SK-N-SH (cell line): ENCODE measurements around the gene AP5B1. TPM values are rescaled to one million over a fixed set of nuclear protein-coding genes. Genes with fewer than 3 reads are reported as not detected.

Experiments used
- CTCF ChIA-PET: fragments of 300-600, 350-600 bp; formaldehyde crosslinking; extraction: SDS; loops from one replicate; lab custom pipeline; 2021; lab: Yijun Ruan, JAX
- POLR2A ChIA-PET: fragments of 350-600 bp; sonication (Branson Sonifier 250); formaldehyde crosslinking; extraction: SDS; loops from one replicate; lab custom pipeline; 2020; ENCODE audit warnings: antibody characterized with exemption, inconsistent platforms; lab: Yijun Ruan, JAX
- DNase-seq: peaks from one replicate; pipeline ENCODE4 v3.0.0; 2012
- H2AFZ ChIP-seq: fragments of 200-600 bp; sonication (generic); 2 replicates; pipeline ENCODE4 v1.8.1; 2016; ENCODE audit warnings: antibody characterized with exemption, mild to moderate bottlenecking, low read depth
- H3F3A ChIP-seq: fragments of 200-600 bp; sonication (generic); replicated peaks from 2 replicates; pipeline ENCODE3; 2016; ENCODE audit warnings: antibody characterized with exemption, mild to moderate bottlenecking; ENCODE audit not compliant: insufficient read depth
- H3K27ac ChIP-seq, 2 experiments: fragments of 200-500 bp in 1 of 2; fragments of 200-600 bp in 1 of 2; sonication (Bioruptor generic) in 1 of 2; sonication (generic), shearing (Covaris generic) in 1 of 2; 2 replicates each; pipeline versions ENCODE4 v1.5.1 to v1.6.1; 2014 to 2016; ENCODE audit warnings: low read depth in 2 of 2, inconsistent platforms in 1 of 2, low read length in 1 of 2, mild to moderate bottlenecking in 1 of 2, mixed read lengths in 1 of 2
- H3K27me3 ChIP-seq: fragments of 200-600 bp; sonication (generic), shearing (Covaris generic); 2 replicates; pipeline ENCODE4 v1.6.1; 2016; ENCODE audit warnings: mixed run types; ENCODE audit not compliant: insufficient read depth
- H3K36me3 ChIP-seq, 2 experiments: fragments of 200-500 bp in 1 of 2; fragments of 200-600 bp in 1 of 2; sonication (Bioruptor generic) in 1 of 2; sonication (generic) in 1 of 2; replicated peaks in 1 of 2; 2 replicates each; pipeline versions ENCODE3 to v1.5.1; 2014 to 2016; ENCODE audit warnings: low read length in 1 of 2, mild to moderate bottlenecking in 1 of 2; ENCODE audit not compliant: insufficient read depth in 2 of 2, control insufficient read depth in 1 of 2
- H3K4me1 ChIP-seq, 2 experiments: fragments of 200-500 bp in 1 of 2; fragments of 200-600 bp in 1 of 2; sonication (Bioruptor generic) in 1 of 2; sonication (generic), shearing (Covaris generic) in 1 of 2; 2 replicates each; pipeline versions ENCODE4 v1.5.1 to v1.6.1; 2014 to 2016; ENCODE audit warnings: low read depth in 1 of 2, low read length in 1 of 2, mixed run types in 1 of 2; ENCODE audit not compliant: insufficient read depth in 2 of 2, control insufficient read depth in 1 of 2
- H3K4me2 ChIP-seq: fragments of 200-600 bp; sonication (generic), shearing (Covaris generic); 2 replicates; pipeline ENCODE4 v1.6.1; 2017; ENCODE audit warnings: mixed run types
- H3K4me3 ChIP-seq, 2 experiments: fragments of 200-500 bp in 1 of 2; fragments of 200-600 bp in 1 of 2; sonication (Bioruptor generic) in 1 of 2; sonication (generic), shearing (Covaris generic) in 1 of 2; 2 replicates each; pipeline versions ENCODE4 v1.5.1 to v1.8.1; 2014 to 2016; ENCODE audit warnings: low read depth in 2 of 2, inconsistent platforms in 1 of 2, low read length in 1 of 2, mild to moderate bottlenecking in 1 of 2, mixed read lengths in 1 of 2, moderate library complexity in 1 of 2
- H3K79me2 ChIP-seq: fragments of 200-600 bp; sonication (generic); 2 replicates; pipeline ENCODE4 v1.8.1; 2017; ENCODE audit warnings: mild to moderate bottlenecking; ENCODE audit not compliant: insufficient read depth
- H3K9ac ChIP-seq: fragments of 200-600 bp; sonication (generic); 2 replicates; pipeline ENCODE4 v1.6.1; 2017; ENCODE audit warnings: mixed run types
- H3K9me2 ChIP-seq: fragments of 200-600 bp; sonication (generic); 2 replicates; pipeline ENCODE4 v1.6.1; 2017; ENCODE audit warnings: mixed run types
- H3K9me3 ChIP-seq: fragments of 200-600 bp; sonication (generic); 2 replicates; pipeline ENCODE4 v1.6.1; 2017; ENCODE audit warnings: mixed run types, mild to moderate bottlenecking, moderate library complexity
- H4K20me1 ChIP-seq: fragments of 200-600 bp; sonication (generic); 2 replicates; pipeline ENCODE4 v1.6.1; 2017; ENCODE audit warnings: mild to moderate bottlenecking, mixed run types; ENCODE audit not compliant: insufficient read depth
- CHD2 ChIP-seq: fragments of 150-350 bp; IDR thresholded peaks from 2 replicates; pipeline ENCODE4 v1.6.1; 2018; ENCODE audit warnings: low read length; ENCODE audit not compliant: partially characterized antibody
- FOXM1 ChIP-seq: IDR thresholded peaks from 2 replicates; pipeline ENCODE4 v1.4.0; 2012; ENCODE audit warnings: low read depth, mild to moderate bottlenecking
- MEF2A ChIP-seq: IDR thresholded peaks from 2 replicates; pipeline ENCODE4 v1.4.0; 2012; ENCODE audit warnings: low read depth, borderline replicate concordance
- NFIC ChIP-seq: IDR thresholded peaks from 2 replicates; pipeline ENCODE4 v1.4.0; 2012; ENCODE audit warnings: borderline replicate concordance
- NRF1 ChIP-seq: IDR thresholded peaks from 2 replicates; pipeline ENCODE4 v1.6.1; 2012; ENCODE audit warnings: low read depth, mild to moderate bottlenecking, low read length
- POLR2AphosphoS5 ChIP-seq: IDR thresholded peaks from 2 replicates; pipeline ENCODE4 v1.6.1; 2012; ENCODE audit warnings: low read depth, low read length
- RCOR1 ChIP-seq: fragments of 150-350 bp; IDR thresholded peaks from 2 replicates; pipeline ENCODE4 v1.6.1; 2017; ENCODE audit warnings: antibody characterized with exemption, low read length
- RXRA ChIP-seq: IDR thresholded peaks from 2 replicates; pipeline ENCODE4 v1.4.0; 2012; ENCODE audit warnings: low read depth, mild to moderate bottlenecking, borderline replicate concordance
- SIN3A ChIP-seq: IDR thresholded peaks from 2 replicates; pipeline ENCODE4 v1.6.1; 2012; ENCODE audit warnings: low read depth, mild to moderate bottlenecking, low read length, moderate library complexity, borderline replicate concordance
- SMC3 ChIP-seq: IDR thresholded peaks from 2 replicates; pipeline ENCODE4 v1.6.1; 2012; ENCODE audit warnings: low read depth, low read length, improper control_type of control experiment
- TCF12 ChIP-seq: IDR thresholded peaks from 2 replicates; pipeline ENCODE4 v1.4.0; 2012
- WGBS: methylation state at CpG from one replicate; pipeline ENCODE4 v1.1.6; 2017; ENCODE audit warnings: low lambda C conversion rate; 5-methylcytosine and 5-hydroxymethylcytosine counted together
- polyA plus RNA-seq, 3 experiments: library from polyadenylated mRNA; depleted of rRNA; stranded (reverse); fragments of >200 nt; gene quantifications; 2 replicates each; pipeline ENCODE4 v1.2.3, GENCODE V29; 2012
- TF ChIP-seq, protein P1 (sequence below): fragments of 150-350 bp; IDR thresholded peaks from 2 replicates; pipeline ENCODE4 v1.6.1; 2016; ENCODE audit warnings: mild to moderate bottlenecking, low read depth, low read length
- TF ChIP-seq, protein P2 (sequence below): IDR thresholded peaks from 2 replicates; pipeline ENCODE4; 2012
- TF ChIP-seq, protein P3 (sequence below): IDR thresholded peaks from 2 replicates; pipeline ENCODE4 v1.4.0; 2012; ENCODE audit warnings: low read depth, borderline replicate concordance
- TF ChIP-seq, protein P4 (sequence below): fragments of 200-600 bp; sonication (generic); IDR thresholded peaks from 2 replicates; pipeline ENCODE4 v1.6.1; 2017; ENCODE audit warnings: antibody characterized with exemption, mild to moderate bottlenecking, moderate library complexity
- TF ChIP-seq, protein P5 (sequence below): IDR thresholded peaks from 2 replicates; pipeline ENCODE4 v1.4.0; 2012; ENCODE audit warnings: low read depth, borderline replicate concordance
- TF ChIP-seq, protein P6 (sequence below): IDR thresholded peaks from 2 replicates; pipeline ENCODE4 v1.4.0; 2012; ENCODE audit warnings: low read depth

AP5B1 gene
- polyA plus RNA-seq, 1 of the 3 experiments (the other 2 are of a cell fraction), result 3.8 TPM

DNA sequence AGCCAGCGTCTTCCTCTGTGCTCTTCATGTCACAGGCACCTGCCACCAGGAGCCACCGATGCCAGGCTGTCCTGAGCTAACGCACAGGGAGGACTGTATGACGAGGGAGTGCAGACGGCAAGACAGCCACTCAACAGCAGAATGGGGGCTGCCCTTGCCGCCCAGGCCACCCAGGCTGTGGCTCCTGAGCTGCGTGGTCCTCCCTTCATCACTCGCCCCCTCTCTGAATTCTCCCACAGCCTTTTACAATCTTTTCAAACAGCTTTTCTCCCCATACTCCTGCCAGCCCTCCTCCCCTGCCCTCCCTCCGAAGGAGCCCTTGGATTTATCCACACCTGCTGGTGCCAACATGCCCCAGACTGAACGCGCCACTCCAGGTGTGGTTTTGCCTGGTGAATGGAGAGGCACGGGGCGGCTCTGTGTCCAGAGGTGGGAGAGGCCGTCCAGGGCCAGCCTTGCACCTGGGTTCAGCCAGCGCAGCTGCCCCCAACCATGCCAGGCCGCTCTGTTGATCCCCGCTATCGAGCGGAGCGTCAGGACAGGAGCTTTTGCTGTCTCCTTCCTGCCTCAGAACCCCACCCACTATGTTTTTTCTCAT, 28.1 kb upstream of the AP5B1 start:
- Histone ChIP-seq H3K4me1 (no peaks in the 10 kb centered on the region), H3K27ac (no peak overlapping the region), H4K20me1 (no peaks in the 10 kb centered on the region), H2AFZ (no peak overlapping the region), H3K4me3 (no peak overlapping the region), H3K9ac (no peak overlapping the region), H3K79me2 (no peaks in the 10 kb centered on the region), H3K9me2 (no peaks in the 10 kb centered on the region), H3K27me3 (peaks cover 42% of the 10 kb centered on the region; the same call in 1 of the 2 replicates), H3K36me3 (no peaks in the 10 kb centered on the region), H3F3A (no peaks in the 10 kb centered on the region), H3K4me2 (no peak overlapping the region), H3K9me3 (no peaks in the 10 kb centered on the region)
- no peak for DNase-seq
- WGBS, result 39% methylated on average over 19 of the region's 20 CpGs
- no peak for TF ChIP-seq MEF2A
- TF ChIP-seq FOXM1, result no peak
- no peak for TF ChIP-seq NFIC
- TF ChIP-seq, protein P1, sequence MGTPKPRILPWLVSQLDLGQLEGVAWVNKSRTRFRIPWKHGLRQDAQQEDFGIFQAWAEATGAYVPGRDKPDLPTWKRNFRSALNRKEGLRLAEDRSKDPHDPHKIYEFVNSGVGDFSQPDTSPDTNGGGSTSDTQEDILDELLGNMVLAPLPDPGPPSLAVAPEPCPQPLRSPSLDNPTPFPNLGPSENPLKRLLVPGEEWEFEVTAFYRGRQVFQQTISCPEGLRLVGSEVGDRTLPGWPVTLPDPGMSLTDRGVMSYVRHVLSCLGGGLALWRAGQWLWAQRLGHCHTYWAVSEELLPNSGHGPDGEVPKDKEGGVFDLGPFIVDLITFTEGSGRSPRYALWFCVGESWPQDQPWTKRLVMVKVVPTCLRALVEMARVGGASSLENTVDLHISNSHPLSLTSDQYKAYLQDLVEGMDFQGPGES, result no peak
- no peak for TF ChIP-seq RXRA
- TF ChIP-seq, protein P2, sequence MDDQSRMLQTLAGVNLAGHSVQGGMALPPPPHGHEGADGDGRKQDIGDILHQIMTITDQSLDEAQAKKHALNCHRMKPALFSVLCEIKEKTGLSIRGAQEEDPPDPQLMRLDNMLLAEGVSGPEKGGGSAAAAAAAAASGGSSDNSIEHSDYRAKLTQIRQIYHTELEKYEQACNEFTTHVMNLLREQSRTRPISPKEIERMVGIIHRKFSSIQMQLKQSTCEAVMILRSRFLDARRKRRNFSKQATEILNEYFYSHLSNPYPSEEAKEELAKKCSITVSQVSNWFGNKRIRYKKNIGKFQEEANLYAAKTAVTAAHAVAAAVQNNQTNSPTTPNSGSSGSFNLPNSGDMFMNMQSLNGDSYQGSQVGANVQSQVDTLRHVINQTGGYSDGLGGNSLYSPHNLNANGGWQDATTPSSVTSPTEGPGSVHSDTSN, result no peak
- TF ChIP-seq, protein P3, sequence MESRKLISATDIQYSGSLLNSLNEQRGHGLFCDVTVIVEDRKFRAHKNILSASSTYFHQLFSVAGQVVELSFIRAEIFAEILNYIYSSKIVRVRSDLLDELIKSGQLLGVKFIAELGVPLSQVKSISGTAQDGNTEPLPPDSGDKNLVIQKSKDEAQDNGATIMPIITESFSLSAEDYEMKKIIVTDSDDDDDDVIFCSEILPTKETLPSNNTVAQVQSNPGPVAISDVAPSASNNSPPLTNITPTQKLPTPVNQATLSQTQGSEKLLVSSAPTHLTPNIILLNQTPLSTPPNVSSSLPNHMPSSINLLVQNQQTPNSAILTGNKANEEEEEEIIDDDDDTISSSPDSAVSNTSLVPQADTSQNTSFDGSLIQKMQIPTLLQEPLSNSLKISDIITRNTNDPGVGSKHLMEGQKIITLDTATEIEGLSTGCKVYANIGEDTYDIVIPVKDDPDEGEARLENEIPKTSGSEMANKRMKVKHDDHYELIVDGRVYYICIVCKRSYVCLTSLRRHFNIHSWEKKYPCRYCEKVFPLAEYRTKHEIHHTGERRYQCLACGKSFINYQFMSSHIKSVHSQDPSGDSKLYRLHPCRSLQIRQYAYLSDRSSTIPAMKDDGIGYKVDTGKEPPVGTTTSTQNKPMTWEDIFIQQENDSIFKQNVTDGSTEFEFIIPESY, result no peak
- TF ChIP-seq POLR2AphosphoS5, result no peak
- TF ChIP-seq, protein P4, sequence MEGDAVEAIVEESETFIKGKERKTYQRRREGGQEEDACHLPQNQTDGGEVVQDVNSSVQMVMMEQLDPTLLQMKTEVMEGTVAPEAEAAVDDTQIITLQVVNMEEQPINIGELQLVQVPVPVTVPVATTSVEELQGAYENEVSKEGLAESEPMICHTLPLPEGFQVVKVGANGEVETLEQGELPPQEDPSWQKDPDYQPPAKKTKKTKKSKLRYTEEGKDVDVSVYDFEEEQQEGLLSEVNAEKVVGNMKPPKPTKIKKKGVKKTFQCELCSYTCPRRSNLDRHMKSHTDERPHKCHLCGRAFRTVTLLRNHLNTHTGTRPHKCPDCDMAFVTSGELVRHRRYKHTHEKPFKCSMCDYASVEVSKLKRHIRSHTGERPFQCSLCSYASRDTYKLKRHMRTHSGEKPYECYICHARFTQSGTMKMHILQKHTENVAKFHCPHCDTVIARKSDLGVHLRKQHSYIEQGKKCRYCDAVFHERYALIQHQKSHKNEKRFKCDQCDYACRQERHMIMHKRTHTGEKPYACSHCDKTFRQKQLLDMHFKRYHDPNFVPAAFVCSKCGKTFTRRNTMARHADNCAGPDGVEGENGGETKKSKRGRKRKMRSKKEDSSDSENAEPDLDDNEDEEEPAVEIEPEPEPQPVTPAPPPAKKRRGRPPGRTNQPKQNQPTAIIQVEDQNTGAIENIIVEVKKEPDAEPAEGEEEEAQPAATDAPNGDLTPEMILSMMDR, result no peak
- TF ChIP-seq, protein P5, sequence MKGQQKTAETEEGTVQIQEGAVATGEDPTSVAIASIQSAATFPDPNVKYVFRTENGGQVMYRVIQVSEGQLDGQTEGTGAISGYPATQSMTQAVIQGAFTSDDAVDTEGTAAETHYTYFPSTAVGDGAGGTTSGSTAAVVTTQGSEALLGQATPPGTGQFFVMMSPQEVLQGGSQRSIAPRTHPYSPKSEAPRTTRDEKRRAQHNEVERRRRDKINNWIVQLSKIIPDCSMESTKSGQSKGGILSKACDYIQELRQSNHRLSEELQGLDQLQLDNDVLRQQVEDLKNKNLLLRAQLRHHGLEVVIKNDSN, result no peak
- no peak for TF ChIP-seq NRF1
- TF ChIP-seq SMC3, result no peak
- no peak for TF ChIP-seq RCOR1
- TF ChIP-seq TCF12, result no peak
- no peak for TF ChIP-seq CHD2
- TF ChIP-seq, protein P6, sequence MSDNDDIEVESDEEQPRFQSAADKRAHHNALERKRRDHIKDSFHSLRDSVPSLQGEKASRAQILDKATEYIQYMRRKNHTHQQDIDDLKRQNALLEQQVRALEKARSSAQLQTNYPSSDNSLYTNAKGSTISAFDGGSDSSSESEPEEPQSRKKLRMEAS, result no peak
- no peak for TF ChIP-seq SIN3A
- ChIA-PET POLR2A (no interaction called here), CTCF (interaction anchor here (0.6 to 4.2 kb wide), 7 partner anchors 9 to 103 kb away, joined by 4 to 21 read pairs (median 7); partner anchors contain the start of gene KAT5)
